DND-41 (cell line): Measurements from ENCODE around the gene SOX13.

Experiments used
- CTCF ChIP-seq: IDR thresholded peaks from 2 replicates; pipeline ENCODE4 v1.5.1; 2012; ENCODE audit warnings: borderline replicate concordance, low read length, moderate library complexity, mild to moderate bottlenecking; ENCODE audit not compliant: poor library complexity, severe bottlenecking; ENCODE audit errors: extremely low read depth
- EZH2 ChIP-seq: IDR thresholded peaks from 3 replicates; pipeline ENCODE4 v1.6.1; 2012; ENCODE audit warnings: borderline replicate concordance, low read depth, mild to moderate bottlenecking, moderate library complexity, low read length, inconsistent platforms; ENCODE audit not compliant: severe bottlenecking

DNA sequence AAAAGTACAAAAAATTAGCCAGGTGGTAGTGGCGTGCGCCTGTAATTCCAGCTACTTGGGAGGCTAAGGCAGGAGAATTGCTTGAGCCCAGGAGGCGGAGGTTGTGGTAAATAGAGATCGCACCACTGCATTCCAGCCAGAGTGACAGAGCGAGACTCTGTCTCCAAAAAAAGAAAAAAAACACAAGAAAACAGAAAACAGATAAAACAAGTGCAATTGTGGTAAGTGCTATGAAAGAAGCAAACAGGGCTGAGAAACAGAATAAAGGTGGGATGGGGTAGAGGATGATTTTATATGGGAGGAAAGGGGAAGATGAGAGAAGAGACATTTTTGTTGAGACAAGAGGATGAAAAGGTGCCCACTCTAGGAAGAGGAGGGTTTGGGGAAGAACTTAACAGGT is 5.0 kb upstream of the SOX13 start:
- TF ChIP-seq CTCF (no peak), EZH2 (no peak)
